ENCODE measurements around the gene P4HB. TPM values are rescaled to one million over a fixed set of nuclear protein-coding genes. Genes with fewer than 3 reads are reported as not detected.

Gene P4HB
- total and polyA plus RNA-seq, 12 donors, result 546 to 2,717 (median 934) TPM

DNA sequence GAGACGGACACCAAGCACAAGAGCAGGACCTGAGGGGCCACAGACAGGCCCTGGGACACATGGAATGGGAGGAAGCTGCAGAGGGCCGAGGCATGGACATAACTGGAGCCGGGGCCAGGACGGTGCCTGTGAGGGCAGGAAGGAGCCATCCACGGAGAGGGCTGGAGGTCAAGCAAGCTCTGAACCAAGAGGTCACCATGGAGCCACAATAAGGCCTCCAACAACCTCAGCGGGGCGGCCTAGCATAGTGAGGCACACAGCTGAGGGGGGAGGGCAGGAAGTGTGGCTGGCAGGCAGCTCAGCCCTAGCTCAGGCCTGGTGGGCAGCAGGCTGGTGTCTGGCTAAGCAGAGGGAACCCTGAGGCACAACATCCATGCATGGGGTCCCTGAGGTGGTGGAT lies 31.7 kb downstream of the P4HB start:
- no peaks in the 10 kb centered on the region for H3K27me3 ChIP-seq
- TF ChIP-seq, protein P1, sequence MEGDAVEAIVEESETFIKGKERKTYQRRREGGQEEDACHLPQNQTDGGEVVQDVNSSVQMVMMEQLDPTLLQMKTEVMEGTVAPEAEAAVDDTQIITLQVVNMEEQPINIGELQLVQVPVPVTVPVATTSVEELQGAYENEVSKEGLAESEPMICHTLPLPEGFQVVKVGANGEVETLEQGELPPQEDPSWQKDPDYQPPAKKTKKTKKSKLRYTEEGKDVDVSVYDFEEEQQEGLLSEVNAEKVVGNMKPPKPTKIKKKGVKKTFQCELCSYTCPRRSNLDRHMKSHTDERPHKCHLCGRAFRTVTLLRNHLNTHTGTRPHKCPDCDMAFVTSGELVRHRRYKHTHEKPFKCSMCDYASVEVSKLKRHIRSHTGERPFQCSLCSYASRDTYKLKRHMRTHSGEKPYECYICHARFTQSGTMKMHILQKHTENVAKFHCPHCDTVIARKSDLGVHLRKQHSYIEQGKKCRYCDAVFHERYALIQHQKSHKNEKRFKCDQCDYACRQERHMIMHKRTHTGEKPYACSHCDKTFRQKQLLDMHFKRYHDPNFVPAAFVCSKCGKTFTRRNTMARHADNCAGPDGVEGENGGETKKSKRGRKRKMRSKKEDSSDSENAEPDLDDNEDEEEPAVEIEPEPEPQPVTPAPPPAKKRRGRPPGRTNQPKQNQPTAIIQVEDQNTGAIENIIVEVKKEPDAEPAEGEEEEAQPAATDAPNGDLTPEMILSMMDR (IDR thresholded peaks at IDR 0.05), result no peak
- no peak for TF ChIP-seq POLR2A (IDR thresholded peaks at IDR 0.05)
- DNase-seq, result no peak
- 70 to 91% (median 71%) methylated on average over 5 to 7 of the region's 7 CpGs for WGBS, 4 donors
- no peaks in the 10 kb centered on the region for H3K36me3 ChIP-seq (replicated peaks in 1 of 2)
- no peak overlapping the region for H3K4me3 ChIP-seq
- H3K4me1 ChIP-seq (replicated peaks in 1 of 2), result peaks cover 11 to 19% of the 10 kb centered on the region in 2 donors
- H3K27ac ChIP-seq, result peak overlapping the region in 1 of 5 donors; percentile 25
- H3K9me3 ChIP-seq (replicated peaks in 1 of 3), result no peaks in the 10 kb centered on the region
- intact Hi-C loops (cut with DNase I), result no loop called here

DNA sequence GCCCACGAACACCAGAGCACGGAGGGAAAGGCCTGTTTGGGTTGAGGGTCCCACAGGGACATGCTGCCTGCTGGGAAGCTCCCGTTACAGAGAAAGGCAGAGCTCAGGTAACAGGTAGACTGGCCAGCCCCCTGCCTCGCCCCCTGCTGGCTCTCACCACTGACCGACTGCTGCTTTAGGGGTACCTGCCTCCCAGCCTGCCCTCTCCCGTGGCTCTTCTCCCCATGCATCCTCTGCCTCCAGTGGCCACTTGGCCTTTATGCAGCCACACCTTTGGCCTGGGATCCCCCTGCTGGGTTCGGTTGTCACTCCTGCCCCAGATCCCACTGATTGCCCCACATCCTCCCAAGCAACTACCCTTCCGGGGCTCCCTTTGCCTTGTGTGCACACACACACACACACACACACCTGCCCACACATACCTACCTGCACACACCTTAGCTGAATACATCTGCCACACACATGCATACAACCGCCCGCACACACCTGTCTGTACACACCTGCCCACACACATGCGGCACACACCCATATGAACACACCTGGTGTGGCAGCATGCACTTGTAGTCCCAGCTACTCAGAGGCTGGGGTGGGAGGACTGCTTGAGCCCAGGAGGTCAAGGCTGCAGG lies 34.4 kb downstream of the P4HB start:
- TF ChIP-seq, protein P1 (IDR thresholded peaks at IDR 0.05), result no peak
- no peak for TF ChIP-seq POLR2A (IDR thresholded peaks at IDR 0.05)
- Histone ChIP-seq H3K27ac (no peak overlapping the region), H3K9me3 (replicated peaks in 1 of 3) (no peaks in the 10 kb centered on the region), H3K4me1 (replicated peaks in 1 of 2) (peaks cover 14 to 20% of the 10 kb centered on the region in 2 donors), H3K27me3 (no peaks in the 10 kb centered on the region), H3K4me3 (no peak overlapping the region), H3K36me3 (replicated peaks in 1 of 2) (peaks cover 0 to 11% of the 10 kb centered on the region in 2 donors)
- DNase-seq, result no peak
- intact Hi-C loops (cut with DNase I), result no loop called here
- WGBS, 4 donors, result 85 to 95% (median 89%) methylated on average over 8 to 11 of the region's 11 CpGs

DNA sequence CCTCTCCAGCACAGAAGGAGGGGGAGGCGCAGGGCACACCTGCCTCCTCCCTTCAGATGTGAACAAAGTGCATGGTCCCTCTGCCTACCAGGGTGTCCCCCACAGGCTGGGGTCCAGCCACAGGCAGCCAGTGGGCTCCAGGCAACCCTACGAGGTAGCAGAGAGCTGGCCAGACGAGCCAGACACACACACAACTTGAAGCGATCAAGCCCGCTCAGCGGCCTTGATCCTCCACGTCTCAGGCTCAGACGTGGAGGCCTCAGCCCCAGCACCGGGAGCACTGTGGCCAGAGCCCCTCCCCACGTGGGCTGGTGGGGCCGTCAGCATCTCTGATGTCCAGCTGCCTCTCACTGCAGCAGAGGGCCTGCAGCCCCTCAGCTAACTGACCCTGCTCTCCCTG lies 35.7 kb downstream of the P4HB start:
- H3K4me3 ChIP-seq, result no peak overlapping the region
- WGBS, 4 donors, result 60 to 100% (median 87%) methylated on average over 2 to 11 of the region's 11 CpGs
- TF ChIP-seq POLR2A (IDR thresholded peaks at IDR 0.05), result no peak
- TF ChIP-seq, protein P1 (IDR thresholded peaks at IDR 0.05), result no peak
- intact Hi-C loops (cut with DNase I), result loop anchor here in 1 of 2 donors (5.0 kb wide), 1 partner anchor 33 kb away; no protein-coding TSS in a partner anchor
- H3K9me3 ChIP-seq (replicated peaks in 1 of 3), result no peaks in the 10 kb centered on the region
- H3K36me3 ChIP-seq (replicated peaks in 1 of 2), result peaks cover 0 to 11% of the 10 kb centered on the region in 2 donors
- no peak overlapping the region for H3K27ac ChIP-seq
- H3K27me3 ChIP-seq, result no peaks in the 10 kb centered on the region
- peaks cover 14 to 20% of the 10 kb centered on the region in 2 donors for H3K4me1 ChIP-seq (replicated peaks in 1 of 2)
- DNase-seq, result no peak

DNA sequence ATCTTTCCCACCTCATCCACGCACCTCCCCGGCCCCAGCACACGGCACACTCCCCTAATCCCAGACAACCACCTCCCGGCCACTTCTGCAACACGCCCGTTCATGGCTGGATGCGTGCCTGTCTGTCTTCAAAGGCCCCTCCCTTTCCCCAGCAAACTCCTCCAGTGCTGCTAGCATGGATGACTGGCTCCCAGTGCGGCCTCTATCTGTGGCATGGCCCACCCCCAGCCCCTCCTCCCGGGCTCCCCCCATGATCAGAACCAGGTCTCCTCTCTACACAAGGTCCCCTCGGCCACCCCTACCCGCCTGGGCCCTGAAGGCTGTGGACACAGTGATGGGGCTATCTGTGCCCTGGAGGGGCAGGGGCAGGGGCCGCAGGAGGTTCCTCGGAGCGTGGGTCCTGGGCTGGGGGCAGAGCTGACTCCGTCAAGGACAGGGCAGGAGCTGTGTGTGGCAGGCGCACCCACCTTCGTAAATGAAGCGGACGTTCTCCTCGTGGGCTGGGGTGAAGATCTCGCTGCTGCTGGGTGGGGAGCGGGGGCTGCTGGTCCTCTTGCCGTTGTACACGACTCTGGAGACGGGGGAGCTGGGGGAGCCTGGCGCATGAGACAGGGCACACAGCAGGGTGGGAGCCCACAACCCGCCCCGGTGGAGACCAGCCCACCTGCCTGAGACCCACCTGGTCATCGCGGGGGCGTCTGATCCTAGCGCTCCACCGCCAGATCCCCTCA lies 36.4 kb downstream of the P4HB start:
- Histone ChIP-seq H3K9me3 (replicated peaks in 1 of 3) (no peaks in the 10 kb centered on the region), H3K27ac (no peak overlapping the region), H3K4me3 (no peak overlapping the region), H3K4me1 (replicated peaks in 1 of 2) (peaks cover 14 to 20% of the 10 kb centered on the region in 2 donors), H3K27me3 (no peaks in the 10 kb centered on the region), H3K36me3 (replicated peaks in 1 of 2) (peaks cover 0 to 11% of the 10 kb centered on the region in 2 donors)
- DNase-seq, result no peak
- 93 to 95% (median 95%) methylated on average over 16 to 33 of the region's 33 CpGs for WGBS, 4 donors
- no peak for TF ChIP-seq POLR2A (IDR thresholded peaks at IDR 0.05)
- TF ChIP-seq, protein P1 (IDR thresholded peaks at IDR 0.05), result no peak
- intact Hi-C loops (cut with DNase I), result loop anchor here in 1 of 2 donors (5.0 kb wide), 1 partner anchor 33 kb away; no protein-coding TSS in a partner anchor
